Sigmoid colon (tissue), 4 donors: Measurements from ENCODE around the gene AAMP.

Experiments used
- POLR2A ChIP-seq, 2 donors: fragments of 450-650 bp; IDR thresholded peaks; one replicate each; pipeline ENCODE4 v1.6.1; 2016; ENCODE audit warnings: antibody characterized with exemption in 2 of 2, mild to moderate bottlenecking in 2 of 2, moderate library complexity in 2 of 2
- POLR2AphosphoS5 ChIP-seq, 4 donors: sonication (generic); formaldehyde crosslinking; IDR thresholded peaks; one replicate each; pipeline ENCODE4 v1.6.1; 2017; ENCODE audit warnings: antibody characterized with exemption in 4 of 4
- TF ChIP-seq, protein P1 (sequence below), 4 experiments: fragments of 450-650 bp in 3 of 4; fragments of 200-600 bp in 1 of 4; IDR thresholded peaks; one replicate each; pipeline ENCODE4 v1.5.1; 2016 to 2019; ENCODE audit warnings: antibody characterized with exemption in 4 of 4, mild to moderate bottlenecking in 3 of 4, moderate library complexity in 2 of 4

DNA sequence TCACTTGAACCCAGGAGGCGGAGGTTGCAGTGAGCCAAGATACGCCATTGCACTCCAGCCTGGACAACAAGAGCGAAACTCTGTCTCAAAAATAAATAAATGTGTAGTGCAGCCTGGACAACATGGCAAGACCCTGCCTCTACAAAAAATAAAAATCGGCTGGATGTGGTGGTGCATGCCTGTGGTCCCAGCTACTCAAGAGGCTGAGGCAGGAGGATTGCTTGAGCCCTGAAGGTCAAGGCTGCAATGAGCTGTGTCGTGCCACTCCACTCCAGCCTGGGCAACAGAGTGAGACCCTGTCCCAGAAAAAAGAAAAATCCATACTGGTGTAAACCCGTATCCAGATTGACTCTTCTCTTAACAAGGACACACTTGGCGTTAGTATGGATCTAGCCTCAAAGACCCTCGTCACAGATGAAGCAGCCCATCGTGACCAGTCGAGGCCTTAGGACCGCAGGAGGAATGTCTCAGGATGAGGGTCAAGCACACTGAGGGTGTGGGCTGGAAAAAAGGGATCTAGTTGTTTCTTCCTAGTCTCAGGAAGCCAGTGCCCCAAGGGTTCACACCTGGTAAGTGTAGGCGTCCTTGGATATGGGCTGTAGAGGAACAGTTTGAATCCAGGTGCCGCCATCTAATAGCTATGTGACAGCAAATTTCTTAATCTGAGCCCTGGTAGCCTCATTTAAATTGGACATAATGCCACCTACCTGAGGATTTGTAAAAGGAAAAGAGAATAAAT, 13.2 kb downstream of the AAMP start:
- TF ChIP-seq, protein P1, sequence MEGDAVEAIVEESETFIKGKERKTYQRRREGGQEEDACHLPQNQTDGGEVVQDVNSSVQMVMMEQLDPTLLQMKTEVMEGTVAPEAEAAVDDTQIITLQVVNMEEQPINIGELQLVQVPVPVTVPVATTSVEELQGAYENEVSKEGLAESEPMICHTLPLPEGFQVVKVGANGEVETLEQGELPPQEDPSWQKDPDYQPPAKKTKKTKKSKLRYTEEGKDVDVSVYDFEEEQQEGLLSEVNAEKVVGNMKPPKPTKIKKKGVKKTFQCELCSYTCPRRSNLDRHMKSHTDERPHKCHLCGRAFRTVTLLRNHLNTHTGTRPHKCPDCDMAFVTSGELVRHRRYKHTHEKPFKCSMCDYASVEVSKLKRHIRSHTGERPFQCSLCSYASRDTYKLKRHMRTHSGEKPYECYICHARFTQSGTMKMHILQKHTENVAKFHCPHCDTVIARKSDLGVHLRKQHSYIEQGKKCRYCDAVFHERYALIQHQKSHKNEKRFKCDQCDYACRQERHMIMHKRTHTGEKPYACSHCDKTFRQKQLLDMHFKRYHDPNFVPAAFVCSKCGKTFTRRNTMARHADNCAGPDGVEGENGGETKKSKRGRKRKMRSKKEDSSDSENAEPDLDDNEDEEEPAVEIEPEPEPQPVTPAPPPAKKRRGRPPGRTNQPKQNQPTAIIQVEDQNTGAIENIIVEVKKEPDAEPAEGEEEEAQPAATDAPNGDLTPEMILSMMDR (IDR thresholded peaks at IDR 0.05), result no peak
- TF ChIP-seq POLR2A (IDR thresholded peaks at IDR 0.05) (no peak), POLR2AphosphoS5 (IDR thresholded peaks at IDR 0.05) (no peak)
